ENCODE data around the gene FREM1.

Gene FREM1

GRCh38 chr9:14909601-14909960 lies 647 bp downstream of the FREM1 start:
- no peak for DNase-seq (ENCODE audit: low read depth, low spot score)

- DNase-seq (ENCODE audit: low read depth, low spot score) = no peak
Measured at GRCh38 chr9:14909181-14909580, 1.0 kb downstream of the FREM1 start.

GRCh38 chr9:14908295-14909180 lies 1.7 kb downstream of the FREM1 start:
- DNase-seq (ENCODE audit: low read depth, low spot score) = no peak

GRCh38 chr9:14907696-14908095 lies 2.5 kb downstream of the FREM1 start:
- no peak for DNase-seq (ENCODE audit: low read depth, low spot score)

GRCh38 chr9:14907360-14907685 lies 2.9 kb downstream of the FREM1 start:
- no peak for DNase-seq (ENCODE audit: low read depth, low spot score)

- DNase-seq (ENCODE audit: low read depth, low spot score) = no peak
Measured at GRCh38 chr9:14906644-14907359, 3.4 kb downstream of the FREM1 start.

DNA sequence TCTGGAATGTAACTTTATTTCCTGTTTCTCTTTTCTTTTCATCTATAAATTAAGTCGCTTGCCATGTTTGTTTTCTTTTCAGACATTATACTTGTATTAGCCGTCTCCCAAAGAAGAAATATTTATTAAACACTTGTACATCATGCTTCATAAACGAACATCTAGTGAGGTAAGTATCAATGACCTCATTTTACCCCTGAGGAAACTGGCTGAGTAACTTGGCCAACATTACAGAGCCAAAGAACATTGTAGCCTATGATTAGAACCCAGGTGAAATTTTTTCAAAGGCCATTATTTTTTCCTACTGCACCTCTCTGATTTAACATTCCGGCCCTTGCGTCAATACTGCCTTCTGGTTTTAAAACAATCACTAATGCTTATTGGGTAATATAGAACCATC lies 4.2 kb downstream of the FREM1 start:
- no peak for DNase-seq (ENCODE audit: low read depth, low spot score)

DNA sequence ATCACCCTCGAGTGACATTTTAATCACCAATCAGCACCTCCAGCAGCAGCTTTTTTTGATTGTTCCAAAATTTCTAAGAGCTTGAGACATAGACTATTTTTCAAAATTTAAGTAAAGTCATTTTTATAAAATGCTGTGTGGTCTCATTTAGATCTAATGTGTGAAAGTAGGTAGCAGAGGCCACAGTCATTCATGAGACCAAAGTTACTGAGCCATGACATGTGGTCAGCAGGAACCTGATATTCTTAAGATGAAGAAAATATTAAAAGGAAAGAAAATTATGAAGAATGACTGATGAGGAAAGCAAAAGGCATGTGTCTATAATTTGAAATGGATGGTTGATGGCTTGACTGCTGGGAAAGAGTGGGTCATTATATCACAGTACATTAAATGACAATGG lies 7.2 kb downstream of the FREM1 start:
- no peak for DNase-seq (ENCODE audit: low read depth, low spot score)

- DNase-seq (ENCODE audit: low read depth, low spot score) = no peak
Measured at GRCh38 chr9:14902561-14902960, 7.7 kb downstream of the FREM1 start.

- DNase-seq (ENCODE audit: low read depth, low spot score) = no peak
Measured at GRCh38 chr9:14899815-14900193, 10.4 kb downstream of the FREM1 start.

GRCh38 chr9:14899042-14899814 lies 11.0 kb downstream of the FREM1 start:
- no peak for DNase-seq (ENCODE audit: low read depth, low spot score)

DNA sequence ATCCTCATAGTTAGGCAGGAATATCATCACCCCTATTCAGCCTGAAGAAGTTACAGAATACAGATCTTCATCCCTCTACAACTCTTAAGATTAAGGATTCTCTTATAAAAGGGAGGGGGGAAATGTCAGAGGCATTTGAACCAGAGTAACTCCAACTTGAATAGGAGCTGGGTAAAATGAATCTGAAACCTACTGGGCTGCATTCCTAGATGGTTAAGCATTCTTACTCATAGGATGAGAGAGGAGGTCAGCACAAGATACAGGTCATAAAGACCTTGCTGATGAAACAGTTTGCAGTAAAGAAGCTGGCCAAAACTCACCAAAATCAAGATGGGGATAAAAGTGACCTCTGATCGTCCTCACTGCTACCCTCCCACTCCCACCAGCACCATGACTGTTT lies 14.4 kb downstream of the FREM1 start:
- DNase-seq (ENCODE audit: low read depth, low spot score) = no peak

DNA sequence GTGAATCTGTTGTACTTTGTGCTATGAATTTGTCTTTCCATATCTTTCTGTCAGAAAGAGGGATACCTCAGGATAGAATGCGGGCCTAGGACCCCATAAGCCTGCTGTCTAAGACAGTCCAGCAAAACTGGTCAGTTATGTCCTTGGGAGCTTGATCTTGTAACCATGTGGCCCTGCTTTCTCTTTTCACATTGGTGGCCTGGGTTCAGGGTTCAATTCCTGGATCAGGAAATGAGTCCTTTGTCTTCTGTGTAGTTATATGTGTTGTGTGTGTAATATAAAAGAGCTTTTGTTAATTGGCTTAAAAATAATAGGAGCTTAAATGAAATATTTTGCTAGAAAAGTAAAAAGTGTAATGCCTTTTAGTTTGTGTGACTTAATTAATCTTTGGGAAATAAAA lies 16.9 kb downstream of the FREM1 start:
- DNase-seq (ENCODE audit: low read depth, low spot score) = no peak

DNA sequence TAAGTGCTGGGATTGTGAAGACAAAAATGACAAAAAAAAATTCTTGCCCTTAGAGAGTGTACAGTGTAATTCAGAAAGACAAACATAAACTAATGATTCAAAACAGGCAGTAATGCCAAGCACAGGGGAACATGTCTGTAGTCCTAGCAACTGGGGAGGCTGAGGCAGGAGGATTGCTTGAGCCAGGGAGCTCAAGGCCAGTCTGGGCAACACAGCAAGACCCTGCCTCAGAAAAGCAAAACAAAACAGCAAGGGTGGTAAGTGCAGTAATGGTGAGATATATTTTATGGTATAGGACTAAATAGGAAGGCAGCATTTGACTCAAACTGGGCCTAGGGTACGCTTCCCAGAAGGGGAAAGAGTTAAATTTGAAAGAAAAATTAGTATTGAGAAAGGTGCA lies 18.9 kb downstream of the FREM1 start:
- no peak for DNase-seq (ENCODE audit: low read depth, low spot score)

GRCh38 chr9:14889451-14889850 lies 20.8 kb downstream of the FREM1 start:
- no peak for DNase-seq (ENCODE audit: low read depth, low spot score)

GRCh38 chr9:14888875-14889274 lies 21.4 kb downstream of the FREM1 start:
- no peak for DNase-seq (ENCODE audit: low read depth, low spot score)

- DNase-seq (ENCODE audit: low read depth, low spot score) = no peak
Measured at GRCh38 chr9:14888272-14888671, 22.0 kb downstream of the FREM1 start.

GRCh38 chr9:14887149-14887548 lies 23.1 kb downstream of the FREM1 start:
- no peak for DNase-seq (ENCODE audit: low read depth, low spot score)

GRCh38 chr9:14883310-14883944 lies 26.8 kb downstream of the FREM1 start:
- no peak for DNase-seq (ENCODE audit: low read depth, low spot score)

DNA sequence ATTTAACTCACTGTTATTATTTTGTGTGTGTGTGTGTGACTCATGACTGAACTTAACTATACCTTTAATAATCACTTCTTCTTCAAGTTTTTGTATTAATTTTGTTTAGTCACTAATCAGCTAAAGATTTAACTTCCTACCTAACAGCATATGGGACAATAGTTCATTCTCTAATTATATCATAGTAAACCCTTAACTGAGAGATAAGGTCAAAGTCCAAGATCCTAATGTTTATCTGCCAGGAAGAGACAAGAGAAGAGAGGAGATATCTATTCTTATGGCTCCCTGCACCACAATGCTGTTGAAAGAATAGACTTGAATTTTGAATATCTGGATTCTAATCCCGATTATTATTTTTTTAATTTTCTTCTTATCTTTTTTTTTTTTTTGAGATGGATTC lies 28.1 kb downstream of the FREM1 start:
- DNase-seq (ENCODE audit: low read depth, low spot score) = no peak

DNA sequence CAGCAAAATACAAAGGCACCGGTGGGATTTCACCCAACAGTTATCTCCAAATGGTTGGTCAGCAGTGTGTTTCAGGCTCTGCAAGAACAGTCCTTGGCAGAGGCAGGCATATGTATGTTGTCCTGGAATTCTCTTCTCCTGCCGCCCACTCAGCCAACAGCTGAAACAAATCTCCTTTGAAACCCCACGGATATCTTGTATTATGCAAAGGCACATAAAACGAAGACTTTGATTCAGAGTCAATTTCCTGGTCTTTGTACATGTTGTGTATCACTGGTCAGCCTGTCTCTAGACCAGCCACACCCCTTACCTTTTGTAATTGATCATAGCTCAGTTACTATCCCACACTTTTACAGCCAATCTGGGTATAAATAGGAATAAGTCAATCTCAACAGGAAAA lies 29.2 kb downstream of the FREM1 start:
- DNase-seq (ENCODE audit: low read depth, low spot score) = no peak

DNA sequence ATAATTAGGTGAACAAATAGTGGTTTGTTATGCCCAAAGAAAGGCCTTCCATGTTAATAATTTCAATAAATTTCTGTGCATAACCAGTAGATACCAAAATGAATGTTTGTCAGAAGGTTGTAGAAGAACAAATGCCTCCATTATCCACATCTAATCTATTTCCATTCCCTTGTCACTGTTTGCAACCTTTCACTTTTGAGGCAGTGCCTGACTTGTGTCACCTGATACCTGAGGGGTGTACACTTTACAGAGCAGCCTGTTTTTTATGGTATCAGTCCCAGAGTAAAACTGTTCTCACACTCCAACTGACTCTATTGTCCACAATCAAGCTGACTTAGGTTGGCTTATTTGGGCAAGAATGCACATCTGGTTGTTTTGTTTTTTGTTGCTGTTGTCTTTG lies 40.1 kb downstream of the FREM1 start:
- no peak for DNase-seq (ENCODE audit: low read depth, low spot score)

All from brain pericyte (primary cell).